KMS-11 (cell line): ENCODE data around the gene NRXN3.

ENCODE experiments used
- H2AFZ ChIP-seq: fragments of 200-600 bp; sonication (generic); 2 replicates; pipeline ENCODE4 v1.6.1; 2016; ENCODE audit warnings: antibody characterized with exemption, mixed run types, low read depth
- H3K27ac ChIP-seq: fragments of 200-600 bp; sonication (generic); 2 replicates; pipeline ENCODE4 v1.6.1; 2016; ENCODE audit warnings: mild to moderate bottlenecking, mixed run types
- H3K27me3 ChIP-seq: fragments of 200-600 bp; sonication (generic); 2 replicates; pipeline ENCODE4 v1.6.1; 2017; ENCODE audit warnings: mild to moderate bottlenecking, low read depth, mixed run types, moderate library complexity; ENCODE audit not compliant: insufficient read depth
- H3K36me3 ChIP-seq: fragments of 200-600 bp; sonication (generic); 2 replicates; pipeline ENCODE4 v1.6.1; 2017; ENCODE audit warnings: mild to moderate bottlenecking, mixed run types; ENCODE audit not compliant: insufficient read depth
- H3K4me1 ChIP-seq: fragments of 200-600 bp; sonication (generic); 2 replicates; pipeline ENCODE4 v1.6.1; 2016; ENCODE audit warnings: mild to moderate bottlenecking, low read depth, mixed run types; ENCODE audit not compliant: poor library complexity, severe bottlenecking
- H3K4me2 ChIP-seq: fragments of 200-600 bp; sonication (generic); 2 replicates; pipeline ENCODE4 v1.7.0; 2016; ENCODE audit warnings: mild to moderate bottlenecking, mixed run types
- H3K4me3 ChIP-seq: fragments of 200-600 bp; sonication (generic); IDR thresholded peaks from 2 replicates; pipeline ENCODE4 v1.6.1; 2017; ENCODE audit warnings: low read depth, low read length, mixed read lengths; ENCODE audit not compliant: insufficient read depth
- H3K79me2 ChIP-seq: fragments of 200-600 bp; sonication (generic); 2 replicates; pipeline ENCODE4 v1.6.1; 2016; ENCODE audit warnings: low read depth, mixed run types; ENCODE audit not compliant: insufficient read depth
- H3K9ac ChIP-seq: fragments of 200-600 bp; sonication (generic); 2 replicates; pipeline ENCODE4 v1.6.1; 2016; ENCODE audit warnings: mild to moderate bottlenecking, mixed run types
- H4K20me1 ChIP-seq: fragments of 200-600 bp; sonication (generic); 2 replicates; pipeline ENCODE4 v1.6.1; 2016; ENCODE audit warnings: mild to moderate bottlenecking, mixed run types; ENCODE audit not compliant: insufficient read depth
- CTCF ChIP-seq: fragments of 200-600 bp; sonication (generic); conservative IDR thresholded peaks from 2 replicates; pipeline ENCODE4 v1.6.1; 2017; ENCODE audit warnings: low read depth, mild to moderate bottlenecking, antibody characterized with exemption, low read length, moderate library complexity, mixed read lengths

The NRXN3 gene

DNA sequence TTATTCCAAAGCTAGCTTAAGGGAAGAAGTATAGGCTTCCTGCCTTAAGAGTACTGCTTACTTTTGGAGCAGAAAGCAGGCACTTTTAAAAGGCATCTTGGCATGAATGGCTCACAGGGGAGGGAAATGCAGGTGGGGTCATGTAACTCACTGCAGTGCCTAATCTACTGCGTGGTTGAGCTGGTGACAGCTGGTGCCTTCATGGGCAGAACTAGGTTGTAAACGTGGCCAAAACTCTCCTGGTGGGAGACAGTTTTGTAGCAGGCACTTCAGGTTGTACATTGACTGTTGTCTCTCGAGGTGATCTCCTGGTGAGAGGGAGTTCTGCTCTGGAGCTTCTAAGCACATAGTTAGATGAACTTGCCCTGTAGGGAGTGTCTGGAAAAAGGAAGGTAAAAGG is 1078.6 kb downstream of the NRXN3 start:
- H3K4me1 ChIP-seq = no peaks in the 10 kb centered on the region
- TF ChIP-seq CTCF = no peak
- H3K9ac ChIP-seq = no peak overlapping the region
- no peak overlapping the region for H3K27ac ChIP-seq
- H3K27me3 ChIP-seq = no peaks in the 10 kb centered on the region
- no peak overlapping the region for H3K4me2 ChIP-seq
- H3K36me3 ChIP-seq = no peaks in the 10 kb centered on the region
- H3K4me3 ChIP-seq = no peak overlapping the region
- H2AFZ ChIP-seq = no peak overlapping the region
- H4K20me1 ChIP-seq = no peaks in the 10 kb centered on the region
- no peaks in the 10 kb centered on the region for H3K79me2 ChIP-seq

DNA sequence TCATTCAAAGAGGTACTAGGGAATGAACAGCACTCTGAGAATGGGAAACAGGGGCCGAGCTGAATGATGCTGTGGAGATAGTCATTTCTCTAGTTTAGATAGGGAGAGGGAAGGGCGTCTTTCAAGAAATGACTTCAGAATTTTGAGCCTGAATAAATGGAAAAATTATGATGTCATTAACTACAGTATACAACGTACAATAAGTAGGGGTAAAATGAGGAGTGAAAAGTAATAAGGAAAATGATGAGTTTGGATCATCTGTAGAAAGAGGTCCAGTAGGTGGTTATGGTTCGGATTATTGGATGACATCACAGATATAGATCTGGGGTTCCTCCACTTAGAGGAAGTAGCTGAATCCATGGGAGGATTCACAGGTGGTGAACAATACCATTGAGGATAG is 1081.1 kb downstream of the NRXN3 start:
- Histone ChIP-seq H3K9ac (no peak overlapping the region), H3K4me1 (no peaks in the 10 kb centered on the region), H3K27ac (no peak overlapping the region), H3K27me3 (no peaks in the 10 kb centered on the region), H3K36me3 (no peaks in the 10 kb centered on the region), H3K79me2 (no peaks in the 10 kb centered on the region), H3K4me2 (no peak overlapping the region), H2AFZ (no peak overlapping the region), H4K20me1 (no peaks in the 10 kb centered on the region), H3K4me3 (no peak overlapping the region)
- TF ChIP-seq CTCF = no peak

DNA sequence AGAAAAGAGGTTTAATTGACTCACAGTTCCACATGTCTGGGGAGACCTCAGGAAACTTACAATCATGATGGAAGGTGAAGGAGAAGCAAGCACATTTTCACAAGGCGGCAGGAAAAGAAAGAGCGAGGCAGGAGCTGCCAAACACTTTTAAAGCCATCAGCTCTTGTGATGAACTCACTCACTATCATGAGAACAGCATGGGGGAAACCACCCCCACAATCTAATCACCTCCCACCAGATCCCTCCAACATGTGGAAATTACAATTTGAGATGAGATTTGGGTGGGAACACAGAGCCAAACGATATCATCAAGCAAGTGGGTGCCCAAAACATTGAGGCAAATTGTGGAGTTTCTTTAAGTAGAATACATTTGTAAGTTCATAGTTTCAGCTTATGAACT is 1083.4 kb downstream of the NRXN3 start:
- Histone ChIP-seq H3K9ac (no peak overlapping the region), H3K4me1 (no peaks in the 10 kb centered on the region), H3K4me2 (no peak overlapping the region), H3K79me2 (no peaks in the 10 kb centered on the region), H3K27me3 (no peaks in the 10 kb centered on the region), H3K4me3 (no peak overlapping the region), H4K20me1 (no peaks in the 10 kb centered on the region), H3K27ac (no peak overlapping the region), H2AFZ (no peak overlapping the region), H3K36me3 (no peaks in the 10 kb centered on the region)
- no peak for TF ChIP-seq CTCF

DNA sequence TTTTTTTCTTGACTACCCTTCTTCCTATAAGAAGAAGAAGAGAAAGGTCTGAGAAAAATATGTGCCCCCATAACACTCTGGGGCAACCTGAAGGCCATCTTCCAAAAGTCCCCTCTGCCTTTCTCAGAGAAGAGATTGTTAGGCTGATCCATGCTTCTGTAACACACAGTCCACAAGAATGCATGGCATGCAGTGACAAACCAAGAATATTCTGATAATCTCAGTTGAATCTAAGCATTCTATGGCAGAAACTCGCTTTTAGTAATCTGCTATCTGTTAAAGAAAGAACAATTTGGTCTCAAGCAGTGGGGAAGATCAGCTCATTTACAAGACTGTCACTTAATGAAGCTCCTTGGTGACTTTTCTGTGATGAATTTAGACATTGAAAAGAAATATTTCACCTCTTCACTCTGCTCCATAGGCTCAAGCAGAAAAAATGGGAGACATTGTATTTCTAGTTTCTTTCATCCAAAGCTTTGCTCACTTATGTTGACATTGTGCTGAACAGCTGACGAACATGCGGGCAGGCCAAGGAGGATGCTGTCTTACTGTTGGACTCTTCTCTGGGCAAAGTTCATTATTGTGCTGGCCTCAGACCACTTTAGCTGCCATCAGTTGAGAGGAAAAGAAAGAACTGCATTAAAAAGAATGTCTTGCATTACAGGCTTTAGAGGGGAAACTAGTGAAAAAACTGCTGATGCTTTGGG is 1084.0 kb downstream of the NRXN3 start:
- TF ChIP-seq CTCF = no peak
- Histone ChIP-seq H3K4me3 (no peak overlapping the region), H3K4me1 (no peaks in the 10 kb centered on the region), H3K27ac (no peak overlapping the region), H4K20me1 (no peaks in the 10 kb centered on the region), H3K4me2 (no peak overlapping the region), H3K36me3 (no peaks in the 10 kb centered on the region), H3K27me3 (no peaks in the 10 kb centered on the region), H3K79me2 (no peaks in the 10 kb centered on the region), H2AFZ (no peak overlapping the region), H3K9ac (no peak overlapping the region)
